NCI-H128 (cell line): Measurements from ENCODE around the gene TBC1D5.
"Not testable (repeated sequence)": the region's sequence is repeated elsewhere in the genome, so short reads cannot be mapped to it uniquely, and the experiment has no call there.

Experiments
- DNase-seq: peaks from one replicate; lab custom pipeline; 2025; ENCODE audit not compliant: unreplicated experiment; lab: John Stamatoyannopoulos, UW

TBC1D5 gene

DNA sequence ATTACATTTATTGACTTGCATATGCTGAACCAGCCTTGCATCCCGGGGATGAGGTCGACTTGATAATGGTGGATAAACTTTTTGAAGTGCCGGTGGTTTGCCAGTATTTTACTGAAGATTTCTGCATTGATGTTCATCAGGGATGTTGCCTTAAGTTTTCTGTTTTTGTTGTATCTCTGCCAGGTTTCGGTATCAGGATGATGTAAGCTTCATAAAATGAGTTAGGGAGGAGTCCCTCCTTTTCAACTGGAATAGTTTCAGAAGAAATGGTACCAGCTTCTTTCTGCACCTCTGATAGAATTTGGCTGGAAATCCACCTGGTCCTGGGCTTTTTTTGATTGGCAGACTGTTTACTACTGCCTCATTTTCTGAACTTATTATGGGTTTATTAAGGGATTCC, 250.8 kb downstream of the TBC1D5 start:
- no peak for DNase-seq

DNA sequence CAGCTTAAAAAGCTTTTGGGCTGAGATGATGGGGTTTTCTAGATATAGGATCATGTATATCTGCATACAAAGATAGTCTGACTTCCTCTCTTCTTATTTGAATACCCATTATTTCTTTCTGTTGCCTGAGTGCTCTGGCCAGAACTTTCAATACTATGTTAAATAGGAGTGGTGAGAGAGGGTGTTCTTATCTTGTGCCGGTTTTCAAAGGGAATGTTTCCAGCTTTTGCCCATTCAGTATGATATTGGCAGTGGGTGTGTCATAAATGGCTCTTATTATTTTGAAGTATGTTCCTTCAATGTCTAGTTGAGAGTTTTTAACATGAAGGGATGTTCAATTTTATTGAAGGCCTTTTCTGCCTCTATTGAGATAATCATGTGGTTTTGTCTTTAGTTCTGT, 251.2 kb downstream of the TBC1D5 start:
- DNase-seq: not testable (repeated sequence)

DNA sequence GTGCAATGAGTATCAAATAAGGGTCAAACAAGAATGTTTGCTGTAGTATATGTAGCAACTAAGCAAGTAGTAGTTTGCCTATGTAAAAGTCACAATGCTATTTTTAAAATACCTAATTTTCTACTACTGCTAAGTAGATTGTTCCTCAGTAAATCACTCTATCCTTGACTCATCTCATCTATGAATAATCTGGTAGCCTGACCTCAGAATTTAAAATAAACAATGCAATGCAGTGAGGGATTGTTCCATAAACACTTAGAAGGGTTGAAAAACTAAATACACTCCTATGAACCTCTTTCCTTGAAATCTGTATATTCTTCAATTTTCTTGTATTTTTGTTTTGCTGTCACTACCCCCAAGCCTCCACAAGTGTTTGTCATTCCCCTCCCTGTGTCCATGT, 253.3 kb downstream of the TBC1D5 start:
- no peak for DNase-seq

DNA sequence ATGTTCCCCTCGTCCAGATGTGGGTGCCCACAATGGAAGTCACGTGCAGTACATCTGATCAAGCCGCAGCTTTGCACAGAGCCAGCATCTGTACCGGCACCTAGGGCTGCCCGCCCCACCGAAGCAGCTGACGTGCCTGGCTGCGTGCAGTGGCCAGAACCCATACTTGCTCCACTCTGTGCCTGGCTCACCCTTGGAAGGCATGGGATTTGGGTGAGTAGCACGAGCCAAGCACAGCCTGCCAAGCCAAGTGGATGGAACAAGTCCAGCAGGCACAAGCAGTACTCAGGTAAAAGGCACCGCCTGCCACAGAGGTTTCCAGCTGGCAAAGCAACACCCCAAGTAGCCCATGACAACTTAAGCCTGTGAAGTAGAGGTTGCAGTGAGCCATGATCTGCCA, 261.3 kb downstream of the TBC1D5 start:
- DNase-seq: no peak

DNA sequence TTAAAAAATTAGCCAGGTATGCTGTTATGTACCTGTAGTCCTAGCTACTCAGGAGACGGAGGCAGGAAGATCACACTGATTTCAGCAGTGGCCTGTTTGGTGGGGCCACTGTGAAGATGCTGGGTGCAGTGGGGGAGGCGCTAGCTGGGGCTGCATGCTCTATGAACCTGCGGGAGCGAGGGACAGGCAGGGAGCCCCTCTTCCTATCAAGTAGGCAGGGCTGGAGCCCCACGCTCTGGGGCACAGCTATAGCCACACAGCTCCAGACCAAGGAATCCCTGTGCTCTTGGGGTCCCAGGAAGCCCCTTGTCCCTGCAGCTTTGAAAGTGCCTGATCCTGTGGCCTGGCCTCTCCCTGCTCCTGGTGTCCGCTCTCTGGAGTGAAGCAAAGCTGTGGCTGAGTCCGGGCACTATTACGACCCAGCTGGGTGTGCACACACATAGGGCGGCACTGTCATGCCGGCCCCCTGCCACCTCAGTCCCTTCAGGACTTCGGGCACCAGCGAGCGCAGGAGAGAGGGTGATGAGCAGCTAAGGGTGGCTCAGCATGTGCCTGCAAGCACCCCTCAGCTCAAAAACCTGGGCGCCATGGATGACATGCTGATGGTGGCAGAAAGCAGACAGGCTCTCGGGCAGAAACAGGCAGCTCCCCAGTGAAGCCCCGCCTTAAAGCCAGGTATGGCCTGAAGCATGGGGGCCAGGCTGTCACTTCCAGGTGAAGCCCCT, 262.6 kb downstream of the TBC1D5 start:
- DNase-seq: no peak

DNA sequence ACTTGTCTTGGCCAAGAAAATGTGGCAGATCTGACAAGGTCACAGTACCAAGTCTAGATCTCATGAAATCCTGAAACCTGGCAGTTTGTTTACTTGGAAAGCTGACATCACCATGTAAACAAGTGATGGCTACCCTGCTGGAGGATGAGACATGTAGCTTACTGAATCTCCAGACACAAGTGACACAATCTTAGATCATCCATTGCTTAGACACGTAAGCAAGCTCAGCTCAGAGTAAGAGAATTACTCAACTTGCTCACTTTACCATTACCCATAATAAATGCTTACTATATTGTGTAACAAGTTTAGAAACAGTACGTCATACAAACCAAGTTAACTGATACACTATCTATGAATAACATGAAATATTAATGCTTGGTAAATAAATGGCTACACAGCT, 263.8 kb downstream of the TBC1D5 start:
- DNase-seq: no peak

DNA sequence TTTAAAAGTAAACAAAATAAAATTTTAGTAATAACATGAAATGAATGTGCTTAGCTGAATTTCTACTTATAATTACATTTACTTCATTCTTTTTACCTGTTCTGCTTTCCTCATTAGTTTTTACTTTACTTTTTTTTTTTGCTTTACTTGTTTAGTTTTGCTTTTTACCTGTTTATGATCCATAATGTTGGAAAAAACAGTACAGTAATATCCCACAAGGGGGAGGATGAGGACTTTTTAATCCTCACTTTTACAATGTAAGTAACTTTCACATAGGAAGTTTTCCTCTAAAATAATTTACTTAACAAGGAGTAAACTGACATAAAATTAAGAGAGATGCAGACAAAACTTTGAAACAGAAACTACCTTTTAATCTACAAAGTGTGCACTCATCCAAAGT, 268.7 kb downstream of the TBC1D5 start:
- no peak for DNase-seq

DNA sequence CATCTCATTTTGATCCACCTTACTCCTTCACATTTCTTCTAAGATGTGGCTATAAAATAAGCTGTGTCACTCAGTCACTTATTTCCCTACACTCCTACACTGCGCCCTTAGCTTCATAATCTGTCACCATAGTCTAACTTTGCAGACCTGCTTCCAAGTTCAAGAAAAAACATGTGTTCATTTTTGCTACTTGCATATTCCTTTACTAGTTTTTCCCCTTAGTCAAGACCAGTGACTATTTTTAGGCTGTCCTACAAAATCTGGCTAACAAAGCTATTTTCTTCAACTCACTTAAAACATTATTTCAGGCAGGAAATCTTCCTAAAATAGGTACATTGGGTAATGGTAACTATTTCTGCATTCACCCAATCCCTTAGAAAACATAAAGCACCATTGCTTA, 272.5 kb downstream of the TBC1D5 start:
- no peak for DNase-seq

DNA sequence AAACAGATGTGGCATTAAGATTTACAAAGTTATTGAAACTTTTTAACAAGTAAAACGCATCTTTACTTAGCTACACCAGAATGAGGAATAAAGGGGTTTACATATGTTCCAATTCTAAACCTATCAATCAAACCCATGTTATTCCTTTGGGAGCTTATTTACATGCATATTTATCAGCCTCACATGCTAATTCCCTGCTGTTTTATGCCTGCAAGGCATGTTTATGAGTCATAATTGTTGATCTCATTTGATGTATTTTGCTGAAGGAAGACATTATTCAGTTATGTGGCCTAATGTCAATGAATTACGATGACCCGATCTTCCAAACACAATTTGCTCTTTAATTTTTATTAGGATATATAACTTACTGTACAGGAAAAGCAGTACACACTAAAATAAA, 272.9 kb downstream of the TBC1D5 start:
- no peak for DNase-seq

DNA sequence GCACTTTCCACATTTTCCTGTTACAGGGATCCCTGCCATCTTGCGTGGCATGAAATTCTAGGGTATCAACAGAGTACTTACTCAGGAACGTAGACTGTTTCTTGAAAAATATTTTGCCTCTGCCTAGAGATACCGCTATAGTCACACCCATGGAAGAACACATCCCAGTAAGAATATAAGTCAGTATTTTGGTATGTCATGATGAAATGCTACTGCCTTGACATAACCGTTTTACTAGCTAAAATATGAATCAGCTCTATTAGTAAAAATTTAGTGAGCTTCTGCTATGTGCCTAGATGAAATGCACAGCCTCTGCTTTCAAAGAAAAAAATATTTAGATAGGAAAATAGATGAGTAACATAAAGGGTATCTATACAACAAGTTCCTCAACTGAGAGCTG, 276.4 kb downstream of the TBC1D5 start:
- no peak for DNase-seq

DNA sequence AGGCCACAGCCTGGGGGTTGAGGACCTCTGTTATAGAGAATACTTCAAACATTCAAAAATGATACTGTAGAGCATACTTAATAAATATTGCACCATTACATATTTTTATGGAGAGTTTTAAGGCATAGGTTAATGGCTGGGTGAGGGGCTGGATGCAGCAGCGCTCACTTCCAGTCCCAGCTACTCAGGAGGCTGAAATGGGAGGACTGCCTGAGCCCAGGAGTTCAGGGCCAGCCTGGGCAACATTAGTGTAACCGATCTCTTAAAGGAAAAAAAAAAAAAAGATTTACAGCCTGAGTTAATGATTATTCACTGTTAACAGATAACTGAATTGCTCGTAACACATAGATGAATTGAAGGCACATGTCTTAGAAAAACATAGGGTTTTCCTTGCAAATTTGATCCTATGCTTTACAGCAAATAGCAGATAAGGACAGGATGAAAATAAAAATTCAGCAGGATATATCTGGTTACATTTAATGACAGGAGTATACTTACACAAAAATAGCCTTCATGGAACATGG, 282.9 kb downstream of the TBC1D5 start:
- no peak for DNase-seq

DNA sequence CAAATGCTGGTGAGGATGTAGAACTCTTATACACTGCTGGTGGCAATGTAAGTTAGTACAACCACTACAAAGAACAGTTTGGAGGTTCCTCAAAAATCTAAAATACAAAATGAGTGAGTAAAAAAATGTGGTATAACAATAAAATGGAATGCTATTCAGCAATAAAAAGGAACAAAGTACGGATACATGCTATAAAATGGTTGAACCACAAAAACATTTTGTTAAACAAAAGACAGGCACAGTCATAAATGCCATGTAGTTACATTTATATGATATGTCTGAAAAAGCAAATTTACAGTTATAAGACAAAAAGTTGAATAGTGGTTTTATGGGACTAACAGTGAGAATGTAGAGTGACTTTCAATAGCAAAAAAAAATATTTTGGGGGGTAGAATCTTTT, 285.8 kb downstream of the TBC1D5 start:
- no peak for DNase-seq

DNA sequence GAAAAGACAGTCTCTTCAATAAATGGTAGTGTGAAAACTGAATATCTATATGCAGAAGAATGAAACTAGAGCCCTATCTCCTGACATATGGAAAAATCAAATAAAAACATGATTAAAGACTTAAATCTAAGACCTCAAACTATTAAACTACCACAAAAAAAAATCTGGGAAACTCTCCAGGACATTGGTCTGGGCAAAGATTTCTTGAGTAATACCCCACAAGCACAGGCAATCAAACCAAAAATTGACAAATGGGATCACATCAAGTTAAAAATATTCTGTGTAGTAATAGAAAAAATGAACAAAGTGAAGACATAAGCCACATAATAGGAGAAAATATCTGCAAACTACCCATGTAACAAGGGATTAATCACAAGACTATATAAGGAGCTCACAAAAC, 286.4 kb downstream of the TBC1D5 start:
- no peak for DNase-seq

DNA sequence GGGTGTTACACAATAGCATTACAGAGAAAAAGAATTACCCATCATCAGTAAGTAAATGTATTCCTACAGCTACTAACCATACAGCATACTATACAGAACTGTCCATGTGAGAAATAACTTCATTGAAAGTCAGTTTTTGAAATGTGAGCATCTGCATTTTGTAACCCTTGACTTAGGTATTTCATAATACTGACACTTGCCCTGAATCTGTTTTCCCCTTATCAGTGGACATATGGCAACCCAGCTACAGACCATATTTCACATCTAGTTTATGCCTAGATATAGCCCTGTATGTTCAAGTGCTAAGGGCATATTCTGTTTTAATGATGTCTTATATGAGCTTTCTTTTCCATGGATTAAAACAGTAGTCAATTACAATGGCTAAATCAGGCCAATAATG, 297.6 kb downstream of the TBC1D5 start:
- DNase-seq: no peak

DNA sequence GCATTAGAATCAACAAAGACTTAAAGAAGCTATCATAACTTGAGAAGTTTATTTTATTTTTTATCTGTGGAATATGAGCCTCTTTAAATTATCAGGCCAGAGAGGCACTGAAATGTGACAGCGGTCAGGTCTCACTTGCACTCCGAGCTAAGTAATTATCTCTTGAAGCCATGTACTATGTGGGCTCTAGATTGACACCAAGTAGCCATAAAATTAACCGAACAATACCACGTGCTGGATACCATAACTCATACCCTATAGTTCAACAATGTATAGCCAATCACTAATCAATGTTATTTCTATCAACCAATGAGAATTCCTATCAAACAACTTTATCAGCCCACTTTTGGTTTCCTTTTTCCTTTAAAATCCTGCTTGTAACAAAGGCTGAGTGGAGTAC, 299.3 kb downstream of the TBC1D5 start:
- no peak for DNase-seq

DNA sequence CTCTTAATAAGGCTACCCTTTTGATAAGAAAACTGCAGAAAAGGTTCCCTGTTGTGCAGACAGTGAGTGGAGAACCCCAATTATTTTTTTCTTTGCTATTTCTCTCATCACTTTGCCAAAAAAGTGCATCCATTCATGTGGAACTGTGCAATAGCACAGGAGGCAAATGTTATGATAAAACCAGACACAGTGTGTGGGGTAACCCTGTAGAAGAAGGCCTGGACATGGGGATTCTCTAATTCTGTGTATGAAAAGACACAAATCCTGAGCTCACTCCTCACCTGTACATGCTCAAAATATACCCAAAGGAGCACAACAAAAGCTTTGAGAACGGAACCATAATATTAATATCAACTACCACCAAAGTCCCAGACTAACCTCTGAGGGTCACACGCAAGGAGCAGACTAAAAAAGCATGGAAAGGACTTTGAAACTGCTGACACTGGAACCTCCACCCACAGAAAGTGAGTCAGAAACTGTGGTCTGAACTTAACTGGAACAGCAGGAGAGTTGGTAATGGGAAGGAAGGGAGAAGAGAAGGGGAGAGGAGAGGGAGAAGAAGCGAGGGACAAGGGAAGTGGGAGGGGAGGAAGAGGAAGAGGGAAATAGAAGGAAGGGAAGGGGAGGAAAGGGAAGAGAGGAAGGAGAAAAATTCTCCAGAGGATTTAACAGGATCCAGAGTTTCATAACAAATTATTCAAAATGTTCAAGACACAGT, 299.9 kb downstream of the TBC1D5 start:
- no peak for DNase-seq

DNA sequence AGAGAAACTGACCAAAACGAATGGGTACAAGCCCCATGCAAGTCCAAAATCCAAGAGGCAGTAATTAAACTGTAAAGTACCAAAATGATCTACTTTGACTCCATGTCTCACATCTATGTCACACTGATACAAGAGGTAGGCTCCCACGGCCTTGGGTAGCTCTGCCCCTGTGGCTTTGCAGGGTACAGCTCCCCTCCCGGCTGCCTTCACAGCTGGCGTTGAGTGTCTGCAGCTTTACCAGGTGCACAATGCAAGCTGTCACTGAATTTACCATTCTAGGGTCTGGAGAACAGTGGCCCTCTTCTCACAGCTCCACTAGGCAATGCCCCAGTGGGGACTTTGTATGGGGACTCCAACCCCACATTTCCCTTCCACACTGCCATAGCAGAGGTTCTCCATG, 308.6 kb downstream of the TBC1D5 start:
- no peak for DNase-seq

DNA sequence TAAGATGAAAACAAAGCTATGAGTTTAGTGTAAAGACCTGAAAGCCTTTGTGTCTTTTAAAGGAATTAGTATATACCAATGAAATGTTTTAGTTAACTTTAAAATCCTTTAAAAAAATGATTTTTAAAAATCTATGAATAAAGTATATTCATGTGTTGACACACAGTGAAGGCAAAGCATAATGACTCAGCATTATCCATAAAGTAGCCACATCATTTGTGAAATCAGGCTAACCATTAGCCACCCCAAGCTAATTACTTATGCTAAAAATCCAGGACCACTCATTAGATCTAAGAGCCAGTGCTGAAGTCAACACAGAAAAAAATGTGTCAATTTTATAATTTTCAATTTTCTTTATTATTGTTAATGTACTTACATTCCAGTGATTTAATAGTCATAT, 310.2 kb downstream of the TBC1D5 start:
- DNase-seq: no peak

DNA sequence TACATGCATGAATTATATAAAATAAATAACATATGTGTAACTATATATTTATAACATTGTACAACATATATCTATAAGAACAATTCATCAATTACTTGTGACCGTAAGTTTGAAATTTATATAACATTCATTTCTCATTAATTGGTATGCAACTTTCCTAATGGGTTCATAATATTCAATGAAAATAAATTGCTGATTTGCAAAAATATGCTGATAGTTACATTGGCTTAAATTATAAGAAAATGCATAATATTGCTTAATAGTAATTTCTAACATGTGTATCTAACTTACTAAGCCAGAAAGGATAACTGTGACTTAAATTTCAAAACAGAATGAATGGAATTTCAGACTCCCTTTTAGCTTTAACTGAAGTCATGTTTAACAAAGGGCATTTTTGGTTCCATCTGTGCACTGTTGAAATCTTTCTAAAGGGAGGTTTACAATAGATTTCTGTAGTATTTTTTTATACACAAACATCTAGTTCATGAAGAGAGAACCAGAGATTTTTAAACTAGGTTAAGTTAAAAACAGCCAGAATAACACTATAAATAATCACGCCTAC, 310.9 kb downstream of the TBC1D5 start:
- DNase-seq: no peak

DNA sequence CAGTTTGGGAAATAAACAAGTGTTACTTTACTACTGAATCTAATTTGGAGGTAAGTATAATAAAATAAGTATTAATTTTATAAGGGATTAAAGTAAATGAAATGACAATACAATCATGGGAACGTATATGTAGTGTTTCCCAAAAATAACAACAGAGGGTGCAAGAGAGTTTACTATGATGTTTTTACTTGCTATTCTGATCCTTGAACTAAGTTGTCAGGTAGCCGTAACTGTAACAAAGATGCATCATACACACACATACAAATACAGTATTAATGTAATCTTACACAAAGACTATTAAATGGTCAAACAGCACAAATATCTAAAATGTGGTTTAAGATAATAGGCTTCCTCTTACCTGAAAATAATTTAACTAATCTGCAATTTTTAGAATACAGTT, 311.4 kb downstream of the TBC1D5 start:
- DNase-seq: no peak

DNA sequence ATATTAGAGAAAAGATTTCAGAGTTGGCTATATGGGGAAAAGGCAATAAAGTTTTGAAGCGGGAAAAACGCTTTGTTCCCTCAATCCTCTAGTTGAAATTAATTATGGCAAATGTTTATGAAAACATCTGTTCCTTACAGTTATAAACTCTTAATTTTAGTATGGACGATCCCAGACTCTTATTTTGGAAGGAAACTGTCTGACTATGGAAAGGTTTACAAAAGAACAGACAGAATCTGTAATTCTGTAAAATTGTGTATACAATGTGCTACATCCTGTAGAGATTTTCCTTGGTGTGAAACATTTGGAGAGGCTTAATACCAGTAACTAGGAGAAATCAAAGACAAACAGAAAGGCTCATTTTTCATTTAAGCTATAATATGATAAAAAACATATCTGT, 311.8 kb downstream of the TBC1D5 start:
- DNase-seq: no peak

DNA sequence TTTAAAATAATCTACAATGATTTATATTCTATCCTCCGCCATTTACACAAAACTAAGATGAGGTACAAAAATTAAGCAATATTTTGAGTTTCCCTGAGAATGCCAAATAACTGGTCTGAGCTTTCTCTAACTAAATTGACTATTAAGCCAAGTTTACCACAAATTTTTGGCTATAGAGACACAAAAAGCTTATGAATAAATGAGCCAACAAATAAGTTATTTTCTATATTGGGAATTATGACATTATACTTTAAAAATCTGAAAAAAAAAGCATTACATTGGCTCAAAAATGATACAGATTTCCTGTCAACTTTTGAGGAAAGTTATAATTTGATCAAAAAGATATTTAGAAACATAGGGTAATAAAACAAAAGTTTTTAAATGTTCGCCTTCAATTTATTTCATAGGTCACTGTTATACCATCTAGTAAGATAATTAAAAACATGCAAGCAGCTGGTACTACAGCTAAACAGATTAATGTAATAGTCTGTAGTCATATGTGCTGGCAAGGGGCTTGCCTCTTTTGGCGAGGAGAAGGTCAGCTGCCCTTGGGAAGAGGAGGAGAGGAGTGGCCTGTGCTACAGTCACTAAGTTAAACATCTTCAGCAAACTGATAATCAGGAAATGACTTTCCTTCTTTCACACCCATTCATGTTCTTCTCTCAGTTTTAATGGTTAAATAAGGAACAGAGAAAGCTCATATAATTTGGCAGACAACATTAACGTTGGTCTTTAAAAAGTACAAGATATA, 318.5 kb downstream of the TBC1D5 start:
- no peak for DNase-seq
